ENCODE measurements around the gene CREB3L1.

CREB3L1 gene

GRCh38 chr11:46356924-46357482, 79.5 kb downstream of the CREB3L1 start:
- no peak overlapping the region for H3K4me3 ChIP-seq (replicated peaks in 1 of 2; ENCODE audit: low read depth in 2 of 2, low read length in 2 of 2)
- peak; percentile 70 to 73 for DNase-seq (ENCODE audit: low read depth in 2 of 2)
- no peak for TF ChIP-seq CTCF (IDR thresholded peaks at IDR 0.05; ENCODE audit: low read depth, low read length)

DNA sequence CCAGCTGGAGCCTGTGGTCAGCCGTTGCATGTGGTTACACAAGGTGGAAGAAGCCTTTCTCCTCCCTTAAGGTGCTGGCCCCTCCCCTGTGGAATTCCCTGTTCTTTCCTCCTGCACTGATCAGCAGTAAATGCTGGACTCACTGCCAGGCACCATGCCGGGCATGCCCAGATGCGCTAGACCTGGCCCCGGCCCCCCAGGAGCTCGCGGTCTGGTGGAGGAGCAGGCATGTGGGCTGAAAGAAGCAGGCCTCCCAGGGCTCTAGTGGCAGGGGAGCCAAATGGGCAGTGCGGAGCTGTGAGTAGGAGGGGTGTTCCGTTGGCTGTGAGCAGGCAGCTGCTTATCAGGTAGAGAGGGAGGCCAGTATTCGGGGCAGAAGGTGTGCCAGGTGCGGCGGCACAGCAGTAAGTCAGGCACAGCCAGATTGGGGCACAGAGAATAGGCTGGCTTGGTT, 80.0 kb downstream of the CREB3L1 start:
- no peak overlapping the region for H3K4me3 ChIP-seq (replicated peaks in 1 of 2; ENCODE audit: low read depth in 2 of 2, low read length in 2 of 2)
- no peak for TF ChIP-seq CTCF (IDR thresholded peaks at IDR 0.05; ENCODE audit: low read depth, low read length)
- DNase-seq (ENCODE audit: low read depth in 2 of 2): no peak

DNA sequence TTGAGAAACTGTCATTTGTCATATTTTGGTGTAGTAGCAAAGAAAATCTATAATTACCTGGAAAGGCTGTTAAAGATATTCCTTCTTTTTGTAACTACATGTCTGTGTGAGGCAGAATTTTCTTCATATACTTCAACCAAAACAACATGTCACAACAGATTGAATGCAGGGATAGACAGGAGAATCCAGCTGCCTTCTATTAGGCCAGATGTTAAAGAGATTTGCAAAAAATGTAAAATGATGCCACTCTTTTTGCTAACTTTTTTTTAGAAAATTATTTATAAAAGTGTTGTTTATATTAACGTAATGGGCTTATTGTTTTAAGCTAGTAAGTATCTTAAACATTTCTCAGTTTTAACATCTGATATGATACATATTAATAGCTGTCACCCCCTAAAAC, 82.5 kb downstream of the CREB3L1 start:
- no peak overlapping the region for H3K4me3 ChIP-seq (replicated peaks in 1 of 2; ENCODE audit: low read depth in 2 of 2, low read length in 2 of 2)
- TF ChIP-seq CTCF (IDR thresholded peaks at IDR 0.05; ENCODE audit: low read depth, low read length): no peak
- no peak for DNase-seq (ENCODE audit: low read depth in 2 of 2)

- no peak overlapping the region for H3K4me3 ChIP-seq (replicated peaks in 1 of 2; ENCODE audit: low read depth in 2 of 2, low read length in 2 of 2)
Observed at GRCh38 chr11:46360878-46361277, 83.4 kb downstream of the CREB3L1 start.

DNA sequence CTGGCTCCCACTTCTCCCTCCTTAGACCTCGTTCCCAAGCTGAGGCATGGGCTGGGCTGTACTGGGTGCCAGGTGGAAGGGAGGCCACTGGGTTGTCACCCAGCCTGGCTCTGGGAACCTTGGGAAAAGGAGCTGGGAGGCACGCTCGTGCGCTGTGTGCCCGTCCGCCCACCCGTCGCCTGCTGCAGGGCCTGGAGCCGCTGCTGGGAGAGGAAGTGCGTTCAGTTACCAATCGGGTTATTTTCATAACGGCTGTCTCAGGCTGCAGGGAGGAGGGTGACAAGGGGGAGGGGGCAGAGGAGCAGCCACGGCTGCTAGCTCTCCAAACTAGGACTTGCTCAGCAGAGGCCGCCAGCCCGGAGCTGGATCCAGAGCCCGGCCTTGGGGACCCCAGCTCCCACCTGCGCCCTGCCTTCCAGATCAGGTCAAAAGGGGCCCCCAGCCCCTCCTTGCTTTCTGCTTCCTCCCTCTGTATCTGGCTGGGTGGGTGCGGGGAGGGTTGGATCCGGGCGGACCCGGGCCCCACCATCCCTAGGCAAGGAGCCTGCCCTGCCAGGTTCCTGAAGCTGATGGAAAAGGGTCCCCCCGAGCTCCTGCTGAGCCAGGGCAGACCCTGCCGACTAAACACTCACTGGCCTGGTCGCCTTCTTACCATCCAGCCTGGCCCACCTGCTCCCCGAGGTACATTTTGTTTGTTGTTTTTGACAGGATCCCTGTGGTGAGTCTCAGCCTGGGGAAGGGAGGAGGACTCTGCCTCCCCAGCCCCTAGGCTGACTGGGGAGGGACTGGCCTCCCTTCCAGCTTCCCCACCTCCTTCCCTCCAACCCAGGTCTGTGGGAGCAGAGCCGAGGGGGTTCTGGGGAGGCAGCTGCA, 84.1 kb downstream of the CREB3L1 start:
- no peak for TF ChIP-seq CTCF (IDR thresholded peaks at IDR 0.05; ENCODE audit: low read depth, low read length)
- peak; percentile 55 to 65 for DNase-seq (ENCODE audit: low read depth in 2 of 2)
- peak overlapping the region in 1 of 2 donors; percentile 18 for H3K4me3 ChIP-seq (replicated peaks in 1 of 2; ENCODE audit: low read depth in 2 of 2, low read length in 2 of 2)

More at GRCh38 chr11:46360878-46361277, 83.4 kb downstream of the CREB3L1 start:
- DNase-seq (ENCODE audit: low read depth in 2 of 2): peak in 1 of 2 donors; percentile 32
- no peak for TF ChIP-seq CTCF (IDR thresholded peaks at IDR 0.05; ENCODE audit: low read depth, low read length)

DNA sequence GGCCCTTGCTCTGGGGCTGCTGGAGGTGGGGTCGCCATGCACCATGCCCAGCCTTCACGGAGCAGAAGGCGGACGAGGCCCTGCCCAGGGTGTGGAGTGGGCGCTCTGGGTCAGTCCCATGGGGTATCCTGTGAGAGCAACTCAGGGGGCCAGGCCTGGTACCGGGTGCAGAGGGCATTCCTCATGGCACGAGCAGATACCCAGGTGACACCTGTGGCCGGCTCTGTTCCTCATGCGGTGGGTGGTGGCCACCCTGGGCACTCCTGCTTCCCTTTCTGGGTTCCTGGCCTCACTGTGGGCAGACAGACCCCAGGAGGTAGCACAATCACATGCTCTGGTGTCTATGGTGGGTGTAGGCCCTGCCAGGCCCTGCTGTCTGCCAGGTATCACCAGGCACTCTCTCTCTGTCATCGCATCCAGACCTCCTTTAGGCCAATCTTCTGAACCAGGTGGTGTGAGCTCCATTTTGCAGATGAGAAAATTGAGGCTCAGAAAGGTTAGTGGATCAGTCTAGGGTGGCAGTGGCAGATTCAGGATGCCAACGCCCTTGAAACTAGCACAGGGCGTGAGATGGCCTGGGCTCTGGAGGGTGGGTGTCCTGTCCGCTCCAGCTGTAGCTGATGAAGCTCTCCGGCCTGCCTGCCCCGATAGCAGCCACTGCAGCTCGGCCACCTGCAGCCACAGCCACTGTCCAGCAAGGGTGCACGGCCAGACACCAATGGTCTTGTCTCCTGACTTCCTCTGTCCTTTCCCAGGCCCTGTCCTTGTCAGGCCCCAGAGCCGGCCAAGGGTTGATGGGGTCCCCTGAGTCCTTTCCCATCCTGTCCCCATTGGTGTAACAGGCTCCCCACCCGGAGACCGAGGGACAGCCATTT, 84.9 kb downstream of the CREB3L1 start:
- H3K4me3 ChIP-seq (replicated peaks in 1 of 2; ENCODE audit: low read depth in 2 of 2, low read length in 2 of 2): peak overlapping the region in 1 of 2 donors; percentile 18
- no peak for TF ChIP-seq CTCF (IDR thresholded peaks at IDR 0.05; ENCODE audit: low read depth, low read length)
- no peak for DNase-seq (ENCODE audit: low read depth in 2 of 2)
